Measurements from ENCODE around the gene GPC6.

GPC6 gene

DNA sequence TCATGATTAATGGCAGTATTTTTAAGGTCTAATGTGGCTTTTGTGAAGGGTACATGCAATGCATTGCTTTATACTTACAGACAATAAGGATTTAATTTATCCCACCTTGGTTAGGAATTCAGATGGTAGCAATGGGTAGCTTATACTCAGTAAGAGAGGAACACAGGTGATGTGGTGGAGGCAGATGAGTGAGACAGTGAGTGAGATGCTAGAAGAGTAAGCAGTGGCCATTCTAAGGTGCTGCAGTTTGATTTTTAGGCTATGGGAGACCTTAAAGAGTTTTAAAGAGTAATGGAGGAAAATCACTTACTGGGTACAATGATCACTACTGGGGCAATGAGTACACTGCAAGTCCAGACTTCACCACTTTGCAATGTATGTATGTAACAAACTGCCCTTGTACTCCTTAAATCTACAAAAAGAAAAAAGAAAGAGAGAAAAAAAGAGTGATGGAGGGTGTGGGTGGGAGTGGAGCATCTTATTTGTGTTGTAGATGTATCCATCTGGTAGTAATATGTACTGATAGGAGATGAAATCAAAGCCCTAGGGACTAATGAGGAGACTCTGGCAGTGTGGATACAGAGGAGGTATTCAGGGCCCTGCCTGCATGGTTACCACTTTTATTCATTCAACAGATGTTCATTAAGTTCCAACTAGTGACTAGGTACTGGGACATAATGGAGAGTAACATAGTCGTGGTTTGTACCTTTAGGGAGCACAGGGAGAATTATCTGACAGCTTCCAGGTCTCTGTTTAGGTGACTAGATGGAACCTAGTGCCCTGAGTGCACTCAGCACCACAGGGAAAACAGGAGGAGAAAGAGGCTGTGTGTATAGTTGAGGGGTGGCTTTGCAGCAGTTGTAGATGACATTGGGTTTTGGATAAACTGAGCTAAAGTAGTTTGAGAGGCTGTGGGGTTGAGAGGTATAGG is 99.0 kb downstream of the GPC6 start:
- no peak for DNase-seq

DNA sequence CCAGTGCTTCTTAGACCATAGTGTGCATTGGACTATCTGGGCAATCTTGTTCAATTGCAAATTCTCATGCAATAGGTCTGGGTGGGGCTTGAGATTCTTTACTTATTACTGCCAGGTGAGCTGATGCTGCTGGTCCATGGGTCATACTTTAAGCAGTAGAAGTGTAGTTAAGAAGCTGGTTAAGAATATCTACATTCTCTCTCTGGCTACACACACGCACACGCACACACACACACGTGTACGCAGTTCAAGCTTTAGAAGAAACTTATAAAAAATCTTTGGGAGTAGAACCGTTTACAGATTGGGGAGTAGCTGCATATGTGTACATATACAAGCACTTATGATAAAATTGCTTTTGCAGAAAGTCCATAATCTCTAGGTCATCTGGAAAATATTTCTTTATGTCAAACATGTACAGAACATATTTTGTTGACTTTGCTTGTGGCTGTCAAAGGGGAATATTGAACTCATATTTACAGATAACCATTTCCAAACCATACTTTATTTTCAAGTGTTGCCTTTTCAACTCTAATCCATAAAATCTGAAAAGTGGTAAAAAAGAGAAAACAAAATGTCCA is 99.7 kb downstream of the GPC6 start:
- DNase-seq, result no peak

DNA sequence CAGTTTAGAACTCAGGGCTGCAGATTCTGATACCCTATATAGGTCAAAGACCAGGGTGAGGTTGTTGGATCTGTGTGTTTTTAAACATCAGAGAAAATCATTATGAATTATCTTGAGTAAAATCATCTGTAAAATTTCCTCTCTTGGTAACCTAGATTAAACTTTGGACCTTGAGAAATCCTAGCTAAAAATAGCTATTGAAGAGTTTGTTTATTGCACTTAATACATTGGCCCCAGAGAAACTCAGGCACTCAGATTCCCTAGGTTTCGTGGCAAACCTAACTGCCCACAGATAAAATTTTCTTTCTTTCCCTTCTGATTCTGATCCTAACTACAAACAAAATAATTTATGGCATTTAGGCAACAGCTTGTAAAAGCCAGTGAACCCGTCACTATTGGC is 102.3 kb downstream of the GPC6 start:
- no peak for DNase-seq

DNA sequence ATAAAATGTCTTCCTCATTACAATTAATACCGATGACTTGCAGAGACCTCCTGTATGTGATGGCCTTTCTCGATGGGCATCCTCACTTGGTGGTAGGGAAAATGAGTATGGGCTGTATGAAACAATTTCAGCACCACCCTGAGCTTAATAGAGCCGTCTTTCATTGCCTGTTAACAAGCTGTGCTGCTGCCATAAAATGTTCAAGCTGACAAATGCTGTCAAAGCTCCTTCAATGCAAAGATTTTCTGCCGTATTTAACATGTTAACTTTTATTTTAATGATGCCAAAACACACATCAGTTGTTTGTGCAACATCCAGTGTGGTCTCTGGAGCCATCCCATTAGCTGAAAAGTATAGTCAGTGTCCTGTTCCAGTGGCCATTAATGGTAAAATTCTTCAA is 110.1 kb downstream of the GPC6 start:
- DNase-seq, result no peak

DNA sequence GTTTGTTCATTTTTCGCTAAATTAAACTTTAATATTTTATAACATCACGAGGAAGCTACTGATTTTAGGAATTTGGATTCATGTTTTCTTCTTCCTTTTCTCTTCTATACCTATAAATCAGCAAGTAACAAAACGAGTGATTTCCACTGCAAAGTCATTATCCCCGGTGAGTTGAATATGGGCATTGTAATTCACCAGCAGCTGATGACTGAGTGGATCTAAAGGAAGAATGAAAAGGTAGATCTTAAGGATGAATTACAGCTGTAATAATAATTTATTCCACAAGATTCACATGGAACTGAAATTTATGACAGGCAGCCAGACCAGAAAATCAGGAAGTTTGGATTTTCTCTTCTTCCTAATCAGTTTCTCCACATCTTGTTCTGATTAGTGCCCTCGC is 111.4 kb downstream of the GPC6 start:
- no peak for DNase-seq

DNA sequence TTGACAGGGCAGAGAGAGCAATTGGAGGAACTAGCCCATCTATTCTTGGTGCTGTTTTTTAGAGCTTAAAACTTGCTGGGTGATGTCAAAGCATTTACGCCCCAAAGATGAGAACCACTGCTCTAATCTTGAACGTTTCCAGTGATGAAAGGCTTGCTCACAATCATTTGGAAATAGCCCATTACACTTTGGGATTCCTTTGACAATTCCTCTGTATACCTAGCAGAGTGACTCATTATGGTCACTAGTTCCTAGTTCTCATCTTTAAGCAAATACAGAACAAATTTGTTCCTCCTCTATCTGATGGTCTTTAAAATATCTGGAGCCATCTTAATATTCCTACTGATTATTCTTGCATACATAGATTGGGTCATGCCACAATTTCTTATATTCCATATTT is 112.3 kb downstream of the GPC6 start:
- no peak for DNase-seq

DNA sequence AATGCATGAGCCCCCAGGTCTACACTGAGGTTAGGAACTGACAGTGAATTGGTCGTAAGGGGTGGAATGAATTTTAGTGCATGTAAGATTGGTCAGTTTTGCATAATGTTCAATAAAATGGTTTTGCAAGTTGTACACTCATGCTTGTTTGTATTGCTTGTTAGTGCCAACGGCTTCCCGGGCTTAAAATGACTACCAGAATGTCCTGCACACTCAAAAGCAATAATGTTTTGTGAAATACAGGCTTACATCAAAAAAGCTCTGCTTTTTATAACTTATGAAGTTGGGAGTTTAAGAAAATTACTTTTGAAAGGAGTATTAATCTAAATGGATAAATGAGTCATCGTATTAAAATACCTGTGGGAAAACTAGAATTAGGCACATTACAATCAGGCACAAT is 112.9 kb downstream of the GPC6 start:
- no peak for DNase-seq

DNA sequence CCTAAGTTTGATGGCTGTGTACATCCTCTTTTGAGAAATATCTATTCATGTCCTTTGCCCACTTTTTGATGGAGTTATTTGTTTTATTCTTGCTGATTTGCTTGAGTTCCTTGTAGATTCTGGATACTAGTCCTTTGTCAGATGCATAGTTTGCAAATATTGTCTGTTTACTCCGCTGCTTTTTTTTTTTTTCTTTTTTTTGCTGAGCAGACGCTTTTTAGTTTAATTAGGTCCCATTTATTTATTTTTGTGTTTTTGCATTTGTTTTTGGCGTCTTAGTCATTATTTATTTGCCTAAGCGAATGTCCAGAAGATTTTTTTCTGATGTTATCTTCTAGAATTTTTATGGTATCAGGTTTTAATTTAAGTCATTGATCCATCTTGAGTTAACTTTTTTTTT is 114.9 kb downstream of the GPC6 start:
- DNase-seq, result no peak

DNA sequence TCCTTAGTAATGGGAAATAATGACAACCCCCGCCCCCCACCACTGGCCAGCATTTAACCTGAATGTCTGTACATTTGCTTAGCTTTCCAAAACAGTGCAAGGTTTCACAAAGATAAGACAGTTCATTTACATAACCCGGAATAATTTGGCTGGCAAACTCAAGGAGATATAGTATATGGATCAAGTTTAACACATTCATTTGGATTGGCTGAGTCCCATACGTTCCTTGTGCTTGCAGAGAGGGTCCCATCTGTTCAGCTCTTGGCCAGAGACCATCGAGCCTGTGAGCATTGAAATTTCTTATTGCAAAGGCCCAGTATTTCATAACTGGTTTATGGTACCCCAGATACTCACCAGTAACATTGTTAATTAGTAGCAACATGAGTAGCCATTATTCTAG is 116.5 kb downstream of the GPC6 start:
- no peak for DNase-seq

DNA sequence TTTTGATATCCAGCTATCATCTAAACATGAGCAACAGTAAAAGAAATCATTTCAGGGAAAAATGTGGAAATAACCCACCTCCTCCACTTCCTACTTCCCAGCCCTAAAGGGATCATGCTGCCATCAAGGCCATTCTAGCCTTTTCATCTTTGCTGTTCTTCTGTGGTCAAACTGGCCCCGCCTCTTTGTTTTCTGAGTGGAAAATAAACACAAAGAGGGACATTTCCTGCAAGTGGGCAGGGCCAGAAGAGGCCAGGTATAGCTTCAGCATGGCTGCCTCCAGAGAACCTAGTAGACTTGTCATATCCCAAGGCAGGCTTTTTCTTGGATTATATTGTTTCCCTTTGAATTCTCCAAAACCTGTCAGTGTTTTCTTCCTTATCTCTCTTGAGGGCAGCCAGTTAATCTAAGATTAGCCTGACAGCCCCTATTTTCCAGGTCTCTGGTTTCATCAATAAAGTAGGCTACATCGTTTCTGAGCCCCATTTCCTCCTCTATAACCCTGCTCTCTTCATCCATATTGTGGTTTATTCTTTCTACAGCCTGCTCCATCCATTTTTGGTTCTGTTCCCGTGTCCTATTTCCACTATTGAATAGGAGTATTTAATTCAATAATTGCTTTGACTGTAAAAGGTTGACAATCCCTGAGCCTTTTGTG is 117.6 kb downstream of the GPC6 start:
- DNase-seq, result no peak

DNA sequence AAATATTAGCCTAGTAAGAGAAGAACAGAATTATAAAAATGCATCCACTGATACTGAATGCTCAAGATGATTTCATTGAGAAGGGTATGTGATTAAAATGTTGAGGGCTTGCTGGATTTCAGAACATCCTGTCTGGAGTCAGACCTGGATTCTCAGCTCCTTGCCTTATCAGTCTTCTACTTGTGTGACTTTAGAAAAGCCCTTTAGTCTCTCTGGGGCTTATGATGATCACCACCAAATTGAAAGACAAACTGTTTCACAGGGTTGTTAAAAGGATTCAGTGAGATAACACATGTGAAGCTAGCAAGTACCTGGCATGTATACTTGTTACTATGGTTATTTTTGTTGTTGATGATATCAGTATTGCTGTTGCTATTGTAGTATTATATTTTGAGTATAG is 118.4 kb downstream of the GPC6 start:
- no peak for DNase-seq

DNA sequence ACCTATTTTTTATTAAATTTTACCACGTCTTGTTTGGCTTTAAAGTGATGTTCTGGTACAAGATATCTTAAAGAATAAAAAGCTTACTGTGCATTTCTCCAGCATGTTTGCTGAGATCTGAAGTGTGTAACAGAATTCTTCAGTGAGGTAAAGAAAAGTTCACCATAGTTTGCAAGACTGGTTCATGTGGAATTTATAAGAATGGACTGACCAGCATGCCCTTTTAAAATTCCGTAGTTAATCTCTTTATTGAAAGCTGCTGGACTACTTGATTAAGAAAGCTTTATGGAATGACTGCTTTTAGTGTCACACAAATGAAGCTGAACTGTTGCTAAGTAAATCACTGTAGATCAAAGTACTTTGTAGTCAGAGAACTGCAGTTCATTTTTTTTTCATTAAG is 119.2 kb downstream of the GPC6 start:
- no peak for DNase-seq

DNA sequence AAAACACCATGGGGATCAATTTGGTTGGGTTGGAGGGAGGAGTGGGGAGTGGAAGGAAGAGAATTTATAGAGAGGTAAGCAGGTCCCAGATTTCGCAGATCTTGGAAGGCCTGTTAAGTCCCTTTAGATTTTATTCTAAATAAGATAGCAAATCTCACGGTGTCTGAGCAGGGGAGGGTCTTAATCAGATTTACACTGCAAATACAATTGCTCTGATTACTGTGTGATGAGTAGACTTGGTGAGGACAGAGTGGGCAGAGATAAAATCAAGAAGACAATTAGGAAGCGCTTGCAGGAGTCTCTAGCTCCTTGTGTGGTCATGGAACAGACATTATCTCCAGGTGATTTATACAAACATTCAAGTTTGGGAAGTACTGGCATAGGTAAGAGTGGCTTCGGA is 126.0 kb downstream of the GPC6 start:
- DNase-seq, result no peak

DNA sequence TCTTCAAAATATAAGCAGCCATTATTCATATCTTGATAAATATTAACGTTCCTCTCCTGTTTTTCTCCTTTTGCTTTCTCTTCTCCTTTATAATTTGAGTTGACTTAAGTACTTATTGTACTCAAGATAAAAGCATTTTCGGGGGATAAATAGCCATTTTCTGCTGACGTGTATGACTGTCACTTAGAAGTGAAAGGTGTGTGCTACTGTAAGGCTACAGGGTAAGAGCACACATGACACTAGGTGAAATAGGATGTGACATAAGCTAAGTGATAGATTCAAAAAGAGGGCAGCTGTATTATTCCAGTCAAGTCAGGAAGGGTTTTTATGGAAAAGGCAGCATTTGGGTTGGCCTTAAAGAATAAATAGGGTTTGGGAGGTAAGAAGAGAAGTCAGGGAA is 128.5 kb downstream of the GPC6 start:
- DNase-seq, result no peak

DNA sequence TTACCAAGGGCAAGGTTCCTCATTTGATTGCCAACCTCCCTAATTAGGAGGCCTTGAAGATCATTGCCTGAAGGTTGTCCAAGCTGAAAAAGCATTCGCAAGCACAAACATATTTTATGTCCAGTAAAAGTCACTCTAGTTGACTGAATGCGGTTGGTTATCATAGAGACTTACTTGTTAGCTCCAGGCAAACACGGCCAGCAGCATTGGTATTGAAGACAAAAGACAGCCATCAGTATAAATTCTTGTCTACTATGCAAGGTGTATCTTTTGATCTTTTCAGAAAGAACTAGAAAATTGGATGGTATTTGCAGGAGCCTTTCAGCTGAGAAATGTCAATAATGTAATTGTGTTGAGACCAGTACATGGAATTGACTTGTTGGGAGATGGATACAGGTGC is 129.9 kb downstream of the GPC6 start:
- no peak for DNase-seq

DNA sequence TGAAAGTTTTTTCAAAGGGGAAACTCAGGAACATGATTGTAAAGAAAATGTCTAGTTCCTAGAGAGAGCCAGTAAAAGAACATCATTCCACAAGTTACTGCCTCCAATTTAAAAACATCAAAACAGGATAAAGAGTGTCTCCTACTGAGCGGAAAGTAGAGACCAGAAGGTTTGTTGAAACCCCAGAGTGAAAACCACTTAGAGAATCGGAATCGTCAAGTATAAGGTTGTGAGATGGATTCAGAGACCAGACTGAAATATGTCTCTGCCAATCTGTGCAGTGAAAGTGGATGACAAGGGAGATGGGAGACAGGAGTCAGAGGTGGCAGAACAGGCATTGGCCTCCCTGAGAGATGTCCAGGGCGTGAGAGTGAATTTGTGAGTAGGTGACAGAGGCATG is 133.4 kb downstream of the GPC6 start:
- no peak for DNase-seq

DNA sequence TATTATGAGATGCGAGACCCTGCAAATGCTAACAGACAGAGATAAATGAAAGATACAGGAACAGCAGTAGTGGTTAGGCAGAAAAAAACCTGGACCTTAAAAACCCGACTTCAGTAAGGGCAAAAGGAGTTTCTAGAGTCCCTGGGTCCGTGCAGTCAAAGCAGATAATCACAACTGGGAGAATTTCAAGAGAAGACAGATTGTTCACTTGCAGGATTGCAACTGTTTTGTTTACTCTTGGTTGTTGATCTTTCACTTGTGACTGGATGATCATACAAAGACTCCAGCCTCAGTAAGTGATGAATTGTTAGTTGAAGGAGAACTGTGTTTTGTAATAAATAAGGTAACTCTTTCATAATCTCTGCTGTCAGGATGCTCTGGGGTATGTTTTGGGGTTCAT is 135.1 kb downstream of the GPC6 start:
- DNase-seq, result no peak

DNA sequence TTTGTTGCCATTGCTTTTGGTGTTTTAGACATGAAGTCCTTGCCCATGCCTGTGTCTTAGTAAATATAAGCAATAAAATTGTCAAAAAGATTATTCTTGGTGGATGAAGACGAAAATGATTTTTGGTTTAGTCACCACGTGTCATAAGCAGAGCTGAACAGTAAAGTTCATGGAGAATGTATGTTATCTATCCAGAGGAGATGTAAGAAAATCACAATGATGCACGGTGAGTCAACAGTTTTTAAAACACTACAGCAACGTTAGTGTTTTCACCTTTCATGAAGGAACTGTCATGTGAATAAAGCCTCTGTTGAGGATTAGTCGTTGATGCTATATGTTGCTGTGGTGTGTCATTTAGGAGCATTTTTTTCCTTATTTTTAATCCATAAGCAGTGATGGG is 137.6 kb downstream of the GPC6 start:
- DNase-seq, result no peak

DNA sequence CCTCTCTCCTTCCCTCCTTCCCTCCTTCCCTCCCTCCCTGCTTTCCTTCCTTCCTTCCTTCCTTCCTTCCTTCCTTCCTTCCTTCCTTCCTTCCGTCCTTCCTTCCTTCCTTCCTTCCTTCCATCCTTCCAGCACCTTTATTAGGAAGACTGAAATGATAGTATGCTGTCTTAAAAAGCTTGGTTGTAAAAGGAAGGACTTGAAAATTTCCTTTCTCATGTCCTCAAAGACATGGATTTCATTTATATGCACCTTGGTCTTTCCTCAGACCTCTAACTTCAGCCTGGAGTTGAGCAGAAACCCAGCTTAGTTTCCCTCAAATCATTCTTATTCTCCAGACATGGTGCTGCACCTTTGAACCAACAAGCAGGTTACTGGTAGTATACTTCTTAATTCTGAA is 141.7 kb downstream of the GPC6 start:
- no peak for DNase-seq

DNA sequence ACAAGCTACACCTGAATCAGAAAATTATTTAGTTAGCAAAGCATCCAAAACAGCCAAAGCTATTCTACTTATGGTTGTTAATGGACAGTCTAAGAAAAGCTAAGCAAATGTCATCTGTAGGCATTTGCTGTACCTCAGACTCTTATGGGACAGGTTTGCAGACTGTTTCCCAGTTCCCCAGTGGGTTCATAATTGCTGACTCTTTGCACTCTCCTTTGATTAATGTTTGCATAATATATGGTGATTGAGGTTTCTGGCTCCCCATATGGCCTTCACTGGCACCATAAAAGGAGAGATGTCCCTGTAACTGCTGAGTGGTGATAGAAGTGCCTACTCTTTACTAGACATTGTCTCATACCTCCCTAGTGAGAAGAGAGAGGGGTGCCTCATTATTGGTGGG is 142.1 kb downstream of the GPC6 start:
- DNase-seq, result no peak

DNA sequence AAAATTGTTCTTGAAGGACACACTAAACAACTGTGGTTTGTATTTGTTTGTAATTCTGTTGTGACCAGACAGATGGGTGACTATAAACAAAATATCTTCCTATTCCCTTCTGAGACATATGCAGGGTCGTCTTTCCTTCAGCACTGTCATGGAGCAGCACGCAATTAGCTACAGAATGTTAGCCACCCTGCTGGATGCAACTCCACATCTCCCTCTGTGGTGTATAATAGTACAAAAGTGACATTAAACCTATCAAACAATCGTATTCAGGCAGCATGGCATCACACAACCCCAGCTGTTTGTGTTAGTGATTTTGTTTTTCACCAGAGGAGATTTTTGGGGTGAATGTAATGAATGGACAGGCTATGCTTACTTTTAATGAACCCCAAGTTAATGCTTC is 146.2 kb downstream of the GPC6 start:
- DNase-seq, result no peak

DNA sequence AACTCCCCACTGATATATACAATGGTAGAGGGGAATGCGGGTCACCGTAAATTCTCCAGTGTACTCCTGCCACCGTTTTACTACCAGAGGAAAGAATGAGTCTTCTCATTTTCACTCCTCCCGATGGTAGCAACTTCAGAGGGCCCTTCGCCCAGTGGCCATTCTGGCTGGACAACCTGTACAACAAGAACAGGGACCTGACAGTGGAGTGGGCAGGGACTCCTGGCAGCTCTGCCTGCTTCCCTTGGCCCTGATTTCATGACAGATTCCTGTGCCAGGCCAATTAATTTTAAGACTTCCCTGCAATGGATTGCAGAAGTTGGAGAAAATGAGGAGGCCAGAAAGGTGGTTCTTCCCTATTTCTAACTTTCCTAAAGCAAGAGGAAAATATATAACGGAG is 148.9 kb downstream of the GPC6 start:
- DNase-seq, result no peak

DNA sequence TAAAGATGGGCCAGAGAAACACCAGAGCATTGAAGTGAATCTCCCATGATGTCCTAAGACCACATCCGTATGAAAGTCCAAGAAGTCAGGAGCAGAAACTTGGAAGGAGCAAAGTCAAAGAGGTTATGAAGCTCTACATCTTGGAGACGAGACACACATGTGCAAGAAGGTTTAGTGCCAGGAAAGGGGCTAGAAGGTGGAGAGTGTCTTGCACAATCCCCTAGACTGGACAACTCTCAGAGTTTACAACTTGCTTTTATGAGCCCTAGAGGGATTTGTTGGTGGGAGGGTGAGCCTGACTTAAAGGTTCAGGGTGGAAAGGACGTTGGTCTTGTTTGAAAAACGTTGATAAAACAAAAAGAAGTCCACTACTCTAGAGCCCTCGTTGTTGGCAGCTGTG is 150.6 kb downstream of the GPC6 start:
- DNase-seq, result no peak

DNA sequence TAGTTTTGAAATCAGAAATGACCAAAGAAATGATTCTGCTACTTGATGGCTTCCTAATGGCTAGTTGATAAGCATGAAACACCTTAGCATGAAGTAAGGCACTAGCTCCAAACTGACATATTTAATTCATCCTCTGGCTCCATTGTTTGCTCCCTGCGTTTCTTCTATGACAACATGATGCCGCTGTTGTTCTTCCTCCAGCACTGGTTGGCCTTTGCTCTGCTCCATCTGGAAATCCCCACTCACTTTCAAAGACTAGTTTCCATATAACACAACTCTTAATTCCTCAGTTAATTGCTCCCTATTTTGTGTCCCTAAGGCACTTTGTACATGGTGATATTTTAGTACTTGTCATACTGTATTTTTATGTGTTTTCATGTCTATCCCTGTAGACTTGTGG is 151.6 kb downstream of the GPC6 start:
- no peak for DNase-seq

Data from CD4-positive, alpha-beta T cell treated with Interleukin-21 for 1 hour (primary cell).